Gastrocnemius medialis (tissue), 4 donors: ENCODE measurements around the gene HRNR.

Source experiments
- CTCF ChIP-seq, 5 experiments: fragments of 450-650 bp in 3 of 5; fragments of 200-600 bp in 2 of 5; sonication (generic) in 2 of 5; IDR thresholded peaks in 4 of 5; conservative IDR thresholded peaks in 1 of 5; 1 replicate in 4 of 5; 2 replicates in 1 of 5; pipeline ENCODE4 v1.5.1; 2016 to 2019; ENCODE audit warnings: antibody characterized with exemption in 5 of 5, mild to moderate bottlenecking in 3 of 5, moderate library complexity in 3 of 5
- POLR2A ChIP-seq, 2 donors: fragments of 450-650 bp; IDR thresholded peaks; one replicate each; pipeline ENCODE4 v1.6.1; 2017; ENCODE audit warnings: antibody characterized with exemption in 2 of 2, mild to moderate bottlenecking in 2 of 2, moderate library complexity in 2 of 2

GRCh38 chr1:152191260-152191659, 32.7 kb downstream of the HRNR start:
- no peak for TF ChIP-seq CTCF (IDR thresholded peaks at IDR 0.05 in 4 of 5, conservative IDR thresholded peaks at IDR 0.05 in 1 of 5)
- no peak for TF ChIP-seq POLR2A (IDR thresholded peaks at IDR 0.05)
